Hindlimb muscle (tissue), 1 donor: Measurements from ENCODE around the gene RNF149. TPM values are rescaled to one million over a fixed set of nuclear protein-coding genes. Genes with fewer than 3 reads are reported as not detected.
"Not testable (repeated sequence)": the region's sequence is repeated elsewhere in the genome, so short reads cannot be mapped to it uniquely, and the experiment has no call there.

Experiments
- DNase-seq: peaks from one replicate; pipeline ENCODE4 v3.0.0-alpha.2; 2013
- polyA plus RNA-seq: library from polyadenylated mRNA; unstranded; fragments of 120-200 nt; gene quantifications from one replicate; pipeline ENCODE4 v1.2.1, GENCODE V29; 2013; ENCODE audit not compliant: insufficient read length

Gene RNF149
- polyA plus RNA-seq, 1 donor = 34.8 TPM

GRCh38 chr2:101330253-101330933 lies 21.9 kb upstream of the RNF149 start:
- DNase-seq = no peak

- DNase-seq = no peak
Measured at GRCh38 chr2:101329026-101329425, 20.5 kb upstream of the RNF149 start.

GRCh38 chr2:101328474-101329007 lies 20.0 kb upstream of the RNF149 start:
- DNase-seq = no peak

GRCh38 chr2:101327863-101328394 lies 19.4 kb upstream of the RNF149 start:
- no peak for DNase-seq

GRCh38 chr2:101325425-101325824 lies 16.9 kb upstream of the RNF149 start:
- DNase-seq = no peak

GRCh38 chr2:101316568-101316967 lies 8.1 kb upstream of the RNF149 start:
- not testable (repeated sequence) for DNase-seq

- no peak for DNase-seq
Measured at GRCh38 chr2:101311696-101312017, 3.2 kb upstream of the RNF149 start.

GRCh38 chr2:101310834-101311695 lies 2.6 kb upstream of the RNF149 start:
- DNase-seq = no peak

GRCh38 chr2:101310090-101310833 lies 1.8 kb upstream of the RNF149 start:
- no peak for DNase-seq

GRCh38 chr2:101307950-101308431 lies 510 bp downstream of the RNF149 start:
- peak; percentile 33 for DNase-seq

GRCh38 chr2:101307503-101307902 lies 998 bp downstream of the RNF149 start:
- DNase-seq = no peak

GRCh38 chr2:101306410-101306809 lies 2.1 kb downstream of the RNF149 start:
- no peak for DNase-seq

GRCh38 chr2:101305492-101306078 lies 2.9 kb downstream of the RNF149 start:
- DNase-seq = no peak

GRCh38 chr2:101305035-101305434 lies 3.5 kb downstream of the RNF149 start:
- no peak for DNase-seq

- no peak for DNase-seq
Measured at GRCh38 chr2:101303688-101304087, 4.8 kb downstream of the RNF149 start.

- no peak for DNase-seq
Measured at GRCh38 chr2:101302016-101302415, 6.5 kb downstream of the RNF149 start.

GRCh38 chr2:101300836-101301235 lies 7.7 kb downstream of the RNF149 start:
- DNase-seq = no peak

GRCh38 chr2:101300164-101300563 lies 8.3 kb downstream of the RNF149 start:
- DNase-seq = no peak

GRCh38 chr2:101299604-101300003 lies 8.9 kb downstream of the RNF149 start:
- no peak for DNase-seq

GRCh38 chr2:101297383-101297782 lies 11.1 kb downstream of the RNF149 start:
- no peak for DNase-seq

GRCh38 chr2:101296371-101296770 lies 12.1 kb downstream of the RNF149 start:
- DNase-seq = no peak

- no peak for DNase-seq
Measured at GRCh38 chr2:101295895-101296294, 12.6 kb downstream of the RNF149 start.
